CD14-positive monocyte (primary cell): Measurements from ENCODE around the gene CYTH1. TPM values are rescaled to one million over a fixed set of nuclear protein-coding genes. Genes with fewer than 3 reads are reported as not detected.

Source experiments
- DNase-seq, 3 donors: peaks; one replicate each; pipeline ENCODE4 v3.0.0-alpha.2; 2011 to 2022
- H2AFZ ChIP-seq: 2 replicates; pipeline ENCODE4 v1.6.0; 2012; ENCODE audit warnings: mild to moderate bottlenecking, low read depth, low read length, inconsistent platforms; ENCODE audit not compliant: insufficient read depth, poor library complexity, severe bottlenecking
- H3K27ac ChIP-seq, 2 donors: 1 replicate in 1 of 2; 2 replicates in 1 of 2; pipeline ENCODE4 v1.5.1; 2012 to 2013; ENCODE audit warnings: low read length in 2 of 2, control low read depth in 1 of 2, inconsistent platforms in 1 of 2, low read depth in 1 of 2, mild to moderate bottlenecking in 1 of 2
- H3K27me3 ChIP-seq, 2 donors: one replicate each; pipeline versions ENCODE4 v1.6.0 to v1.6.1; 2011 to 2013; ENCODE audit warnings: low read length in 2 of 2; ENCODE audit not compliant: control insufficient read depth in 2 of 2, insufficient read depth in 2 of 2
- H3K36me3 ChIP-seq, 2 donors: replicated peaks in 1 of 2; 1 replicate in 1 of 2; 2 replicates in 1 of 2; pipeline versions ENCODE4 v1.5.1 to v1.6.1; 2012 to 2013; ENCODE audit warnings: low read length in 2 of 2, control low read depth in 1 of 2, inconsistent platforms in 1 of 2, mild to moderate bottlenecking in 1 of 2; ENCODE audit not compliant: insufficient read depth in 2 of 2, control insufficient read depth in 1 of 2
- H3K4me1 ChIP-seq, 2 donors: 1 replicate in 1 of 2; 2 replicates in 1 of 2; pipeline versions ENCODE4 v1.5.1 to v1.6.1; 2012 to 2013; ENCODE audit warnings: low read length in 2 of 2, control low read depth in 1 of 2, inconsistent platforms in 1 of 2, mild to moderate bottlenecking in 1 of 2, moderate library complexity in 1 of 2; ENCODE audit not compliant: insufficient read depth in 2 of 2, control insufficient read depth in 1 of 2
- H3K4me2 ChIP-seq: replicated peaks from 2 replicates; pipeline ENCODE3; 2012; ENCODE audit warnings: low read length, moderate library complexity, mild to moderate bottlenecking; ENCODE audit not compliant: poor library complexity, severe bottlenecking; ENCODE audit errors: extremely low read depth
- H3K4me3 ChIP-seq, 3 experiments: fragments of 200-600 bp in 1 of 3; sonication (generic) in 1 of 3; replicated peaks in 1 of 3; 1 replicate in 2 of 3; 2 replicates in 1 of 3; pipeline ENCODE4 v1.5.1; 2011 to 2013; ENCODE audit warnings: low read length in 3 of 3, mild to moderate bottlenecking in 3 of 3, control low read depth in 2 of 3, low read depth in 2 of 3, inconsistent platforms in 1 of 3, moderate library complexity in 1 of 3
- H3K79me2 ChIP-seq: 2 replicates; pipeline ENCODE4 v1.6.0; 2012; ENCODE audit warnings: mild to moderate bottlenecking, control low read depth, inconsistent platforms, low read length, moderate library complexity; ENCODE audit not compliant: insufficient read depth
- H3K9ac ChIP-seq: 2 replicates; pipeline ENCODE4 v1.6.0; 2017; ENCODE audit warnings: low read length, mild to moderate bottlenecking; ENCODE audit not compliant: insufficient read depth, poor library complexity, severe bottlenecking
- H3K9me3 ChIP-seq, 2 donors: replicated peaks in 1 of 2; 1 replicate in 1 of 2; 2 replicates in 1 of 2; pipeline versions ENCODE4 v1.5.1 to v1.6.1; 2012 to 2013; ENCODE audit warnings: low read length in 2 of 2, control low read depth in 1 of 2; ENCODE audit not compliant: control insufficient read depth in 1 of 2, insufficient read depth in 1 of 2
- H4K20me1 ChIP-seq: 2 replicates; pipeline ENCODE4 v1.6.0; 2012; ENCODE audit warnings: mild to moderate bottlenecking, low read length, control low read depth, moderate library complexity; ENCODE audit not compliant: insufficient read depth
- H3K27ac Mint-ChIP-seq, 7 donors: one replicate each; pipeline ENCODE4 v1.8.0; 2020; ENCODE audit warnings: mild to moderate bottlenecking in 7 of 7, mixed read lengths in 7 of 7, moderate library complexity in 6 of 7, inconsistent platforms in 2 of 7
- H3K27me3 Mint-ChIP-seq, 3 donors: one replicate each; pipeline ENCODE4 v1.8.0; 2021 to 2022; ENCODE audit warnings: low read depth in 3 of 3, mild to moderate bottlenecking in 3 of 3, mixed read lengths in 3 of 3, moderate library complexity in 3 of 3, inconsistent platforms in 1 of 3
- H3K36me3 Mint-ChIP-seq, 2 donors: one replicate each; pipeline ENCODE4 v1.8.0; 2020; ENCODE audit warnings: mixed read lengths in 2 of 2, inconsistent platforms in 1 of 2, mild to moderate bottlenecking in 1 of 2
- H3K4me1 Mint-ChIP-seq: one replicate; pipeline ENCODE4 v1.8.0; 2020; ENCODE audit warnings: mild to moderate bottlenecking, mixed read lengths
- H3K4me3 Mint-ChIP-seq, 2 donors: one replicate each; pipeline ENCODE4 v1.8.0; 2020; ENCODE audit warnings: mild to moderate bottlenecking in 2 of 2, mixed read lengths in 2 of 2, moderate library complexity in 1 of 2
- H3K9me3 Mint-ChIP-seq, 7 donors: one replicate each; pipeline ENCODE4 v1.8.0; 2020 to 2022; ENCODE audit warnings: mixed read lengths in 7 of 7, mild to moderate bottlenecking in 6 of 7, moderate library complexity in 6 of 7, inconsistent platforms in 2 of 7
- CTCF ChIP-seq: fragments of 200-600 bp; IDR thresholded peaks from one replicate; pipeline ENCODE4 v1.8.0; 2022; ENCODE audit warnings: antibody characterized with exemption, mild to moderate bottlenecking
- WGBS: methylation state at CpG from one replicate; pipeline ENCODE4 v1.1.5; 2013; ENCODE audit warnings: missing lambda C conversion rate; ENCODE audit not compliant: insufficient coverage; 5-methylcytosine and 5-hydroxymethylcytosine counted together
- intact Hi-C, 2 donors: fragments of 100-400 bp; cut with micrococcal nuclease; formaldehyde crosslinking; loops; one replicate each; pipeline versions ENCODE4 v1.15.0 to v1.15.1; 2023
- polyA plus RNA-seq, 3 donors: library from polyadenylated mRNA; depleted of rRNA in 1 of 3; unstranded in 2 of 3; stranded (reverse) in 1 of 3; fragments of 300-500 nt in 2 of 3; fragments of >200 nt in 1 of 3; fragmentation: Illumina TruSeq in 2 of 3; gene quantifications; 1 replicate in 2 of 3; 2 replicates in 1 of 3; pipeline ENCODE4 v1.2.3, GENCODE V29; 2012 to 2021

Gene CYTH1
- polyA plus RNA-seq, 3 donors = 68.6 to 211 (median 80.9) TPM

GRCh38 chr17:78824240-78824639 is 42.2 kb upstream of the CYTH1 start:
- H3K4me3 Mint-ChIP-seq = no peak overlapping the region

GRCh38 chr17:78823282-78824046 is 41.4 kb upstream of the CYTH1 start:
- Histone ChIP-seq H2AFZ (no peak overlapping the region), H3K4me2 (no peak overlapping the region), H4K20me1 (peaks cover 33% of the 10 kb centered on the region), H3K4me3 (no peak overlapping the region), H3K4me1 (peaks cover 30 to 34% of the 10 kb centered on the region in 2 donors), H3K27ac (no peak overlapping the region), H3K9ac (no peak overlapping the region), H3K79me2 (no peaks in the 10 kb centered on the region), H3K27me3 (no peaks in the 10 kb centered on the region), H3K36me3 (peaks cover 62 to 80% of the 10 kb centered on the region in 2 donors), H3K9me3 (no peaks in the 10 kb centered on the region)
- Mint-ChIP-seq H3K27me3 (peaks cover 0 to 2% (median 0%) of the 10 kb centered on the region in 3 donors), H3K9me3 (peaks cover 0 to 2% (median 0%) of the 10 kb centered on the region in 7 donors), H3K36me3 (peaks cover 85 to 90% of the 10 kb centered on the region in 2 donors), H3K4me1 (peaks cover 42% of the 10 kb centered on the region), H3K27ac (peak overlapping the region in 1 of 7 donors; percentile 77), H3K4me3 (no peak overlapping the region)
- intact Hi-C loops = loop anchor here in 1 of 2 donors (5.0 kb wide), 1 partner anchor 36 kb away; no protein-coding TSS in a partner anchor
- WGBS = 80% methylated on average over 10 of the region's 14 CpGs
- no peak for TF ChIP-seq CTCF
- no peak for DNase-seq

More at GRCh38 chr17:78824240-78824639, 42.2 kb upstream of the CYTH1 start:
- no peak overlapping the region for H3K9ac ChIP-seq
- H3K9me3 ChIP-seq = no peaks in the 10 kb centered on the region
- peaks cover 0 to 2% (median 0%) of the 10 kb centered on the region in 3 donors for H3K27me3 Mint-ChIP-seq
- H3K27ac Mint-ChIP-seq = no peak overlapping the region
- H2AFZ ChIP-seq = no peak overlapping the region
- H3K27ac ChIP-seq = no peak overlapping the region
- TF ChIP-seq CTCF = no peak
- H3K4me1 Mint-ChIP-seq = peaks cover 38% of the 10 kb centered on the region
- 97% methylated on average over 7 of the region's 7 CpGs for WGBS
- peaks cover 33% of the 10 kb centered on the region for H4K20me1 ChIP-seq
- peaks cover 0 to 2% (median 0%) of the 10 kb centered on the region in 7 donors for H3K9me3 Mint-ChIP-seq
- no peaks in the 10 kb centered on the region for H3K27me3 ChIP-seq
- intact Hi-C loops = loop anchor here in 1 of 2 donors (5.0 kb wide), 1 partner anchor 37 kb away; no protein-coding TSS in a partner anchor
- DNase-seq = no peak
- peaks cover 84 to 90% of the 10 kb centered on the region in 2 donors for H3K36me3 Mint-ChIP-seq
- no peaks in the 10 kb centered on the region for H3K79me2 ChIP-seq
- no peak overlapping the region for H3K4me2 ChIP-seq
- H3K4me3 ChIP-seq = no peak overlapping the region
- H3K4me1 ChIP-seq = peaks cover 30 to 34% of the 10 kb centered on the region in 2 donors
- H3K36me3 ChIP-seq = peaks cover 60 to 80% of the 10 kb centered on the region in 2 donors
